Activated T-helper 2 cell treated with anti-CD3 and anti-CD28 coated beads, Interferon-gamma antibody, Interleukin-2, Interleukin-4, amounts not matched to agents 10 μg/mL and 5 μg/mL and 100 μg/mL, durations not matched to agents 14 hours and 24 hours and 36 hours (primary cell): ENCODE results near the gene ADARB1. TPM values are rescaled to one million over a fixed set of nuclear protein-coding genes. Genes with fewer than 3 reads are reported as not detected.

ENCODE experiments used
- DNase-seq: peaks from one replicate; pipeline ENCODE4 v3.0.0; 2021; ENCODE audit warnings: low spot score
- H3K27ac Mint-ChIP-seq: one replicate; pipeline ENCODE4 v1.8.0; 2021; ENCODE audit warnings: mixed read lengths
- H3K27me3 Mint-ChIP-seq: one replicate; pipeline ENCODE4 v1.8.0; 2021; ENCODE audit warnings: low read depth, mixed read lengths
- H3K36me3 Mint-ChIP-seq: one replicate; pipeline ENCODE4 v1.8.0; 2021; ENCODE audit warnings: low read depth, mixed read lengths
- H3K4me1 Mint-ChIP-seq: one replicate; pipeline ENCODE4 v1.8.0; 2021; ENCODE audit warnings: low read depth, mixed read lengths
- H3K4me3 Mint-ChIP-seq: one replicate; pipeline ENCODE4 v1.8.0; 2021; ENCODE audit warnings: low read depth, mild to moderate bottlenecking, moderate library complexity, mixed read lengths
- H3K9me3 Mint-ChIP-seq: one replicate; pipeline ENCODE4 v1.8.0; 2021; ENCODE audit warnings: mixed read lengths
- intact Hi-C: fragments of 100-400 bp; cut with micrococcal nuclease; formaldehyde crosslinking; loops from one replicate; pipeline ENCODE4 v1.15.1; 2023
- total RNA-seq: library from RNA; stranded (reverse); gene quantifications from 2 replicates; pipeline ENCODE4 v1.2.3, GENCODE V29; 2022

The ADARB1 gene
- total RNA-seq, 1 donor from 2014 or later: 25.8 TPM

GRCh38 chr21:45042664-45043161 lies 31.7 kb upstream of the ADARB1 start:
- Mint-ChIP-seq H3K36me3 (no peaks in the 10 kb centered on the region), H3K4me1 (no peaks in the 10 kb centered on the region), H3K4me3 (no peak overlapping the region), H3K27me3 (peaks cover 12% of the 10 kb centered on the region), H3K27ac (no peak overlapping the region), H3K9me3 (peaks cover 10% of the 10 kb centered on the region)
- DNase-seq: no peak
- intact Hi-C loops: no loop called here

GRCh38 chr21:45043541-45044020 lies 30.8 kb upstream of the ADARB1 start:
- DNase-seq: no peak
- H3K4me3 Mint-ChIP-seq: no peak overlapping the region
- no peak overlapping the region for H3K27ac Mint-ChIP-seq
- H3K9me3 Mint-ChIP-seq: peaks cover 10% of the 10 kb centered on the region
- no peaks in the 10 kb centered on the region for H3K4me1 Mint-ChIP-seq
- H3K27me3 Mint-ChIP-seq: peaks cover 9% of the 10 kb centered on the region
- no peaks in the 10 kb centered on the region for H3K36me3 Mint-ChIP-seq
- intact Hi-C loops: no loop called here

DNA sequence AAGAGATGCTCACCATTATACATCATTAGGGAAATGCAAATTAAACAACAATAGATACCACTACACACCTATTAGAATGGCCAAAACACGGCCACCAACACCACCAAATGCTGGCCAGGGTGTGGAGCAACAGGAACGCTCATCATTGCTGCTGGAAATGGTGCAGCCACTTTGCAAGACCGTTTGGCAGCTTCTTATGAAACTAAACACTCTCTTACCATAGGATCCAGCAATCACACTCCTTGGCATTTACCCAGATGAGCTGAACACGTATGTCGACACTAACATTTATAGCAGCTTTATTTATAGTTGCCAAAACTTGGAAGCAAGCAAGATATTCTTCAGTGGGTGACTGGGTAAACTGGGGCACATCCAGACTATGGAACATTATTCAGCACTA lies 28.9 kb upstream of the ADARB1 start:
- H3K27me3 Mint-ChIP-seq: peaks cover 20% of the 10 kb centered on the region
- no peaks in the 10 kb centered on the region for H3K36me3 Mint-ChIP-seq
- H3K27ac Mint-ChIP-seq: no peak overlapping the region
- peaks cover 10% of the 10 kb centered on the region for H3K9me3 Mint-ChIP-seq
- no peak for DNase-seq
- intact Hi-C loops: no loop called here
- no peaks in the 10 kb centered on the region for H3K4me1 Mint-ChIP-seq
- H3K4me3 Mint-ChIP-seq: no peak overlapping the region

DNA sequence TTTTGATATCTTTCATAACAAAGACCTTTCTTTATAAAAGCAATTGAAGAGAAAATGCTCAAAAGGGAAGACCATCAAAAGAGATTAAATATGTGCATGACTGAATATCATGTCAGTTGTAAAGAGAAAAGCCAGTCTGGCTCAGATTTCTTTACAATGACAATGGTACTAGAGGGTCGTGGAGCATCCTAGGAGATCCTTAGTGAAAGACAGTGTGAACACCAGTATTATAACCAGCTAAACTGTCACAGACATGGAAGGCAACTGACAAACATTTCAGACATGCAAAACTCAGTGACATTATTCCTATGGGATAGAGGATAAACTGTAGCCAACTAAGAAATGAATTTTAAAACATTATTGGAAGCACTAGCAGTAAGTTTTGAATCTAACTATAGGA lies 27.1 kb upstream of the ADARB1 start:
- Mint-ChIP-seq H3K36me3 (no peaks in the 10 kb centered on the region), H3K9me3 (peaks cover 10% of the 10 kb centered on the region), H3K4me1 (no peaks in the 10 kb centered on the region), H3K4me3 (no peak overlapping the region), H3K27me3 (peaks cover 20% of the 10 kb centered on the region), H3K27ac (no peak overlapping the region)
- no peak for DNase-seq
- intact Hi-C loops: no loop called here

DNA sequence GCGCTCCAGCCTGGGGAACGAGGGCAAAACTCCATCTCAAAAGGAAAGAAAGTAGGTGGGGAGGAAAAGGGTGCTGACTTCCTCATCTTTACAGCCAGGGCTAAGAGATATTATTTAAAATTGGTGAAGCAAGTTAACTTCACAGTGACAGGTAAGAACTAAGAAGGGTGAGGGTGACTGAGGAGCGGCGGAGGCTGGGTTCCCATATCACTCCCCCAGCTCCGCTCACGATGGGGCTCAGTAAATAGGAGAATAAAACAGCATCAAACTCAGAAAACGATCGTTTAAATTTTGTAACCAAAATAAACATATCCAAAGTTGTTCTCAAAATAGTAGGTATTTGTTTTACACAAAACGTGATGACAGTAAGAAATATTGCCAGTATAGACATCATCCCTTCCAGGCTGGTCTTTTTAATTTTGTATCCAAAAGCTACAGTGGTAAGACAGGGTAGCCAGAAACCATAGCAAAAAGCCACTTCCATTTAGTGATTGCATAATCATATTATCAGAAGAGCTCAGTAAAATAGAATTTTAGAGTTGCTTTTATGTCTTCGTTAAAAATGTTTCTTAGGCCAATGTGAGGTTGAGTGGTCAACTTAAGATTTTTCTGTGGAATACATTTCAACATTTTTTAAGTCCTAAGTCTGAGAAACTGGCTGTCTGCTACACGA lies 26.2 kb upstream of the ADARB1 start:
- Mint-ChIP-seq H3K4me1 (no peaks in the 10 kb centered on the region), H3K36me3 (no peaks in the 10 kb centered on the region), H3K4me3 (no peak overlapping the region), H3K27me3 (peaks cover 22% of the 10 kb centered on the region), H3K27ac (no peak overlapping the region), H3K9me3 (peaks cover 10% of the 10 kb centered on the region)
- intact Hi-C loops: no loop called here
- DNase-seq: no peak

DNA sequence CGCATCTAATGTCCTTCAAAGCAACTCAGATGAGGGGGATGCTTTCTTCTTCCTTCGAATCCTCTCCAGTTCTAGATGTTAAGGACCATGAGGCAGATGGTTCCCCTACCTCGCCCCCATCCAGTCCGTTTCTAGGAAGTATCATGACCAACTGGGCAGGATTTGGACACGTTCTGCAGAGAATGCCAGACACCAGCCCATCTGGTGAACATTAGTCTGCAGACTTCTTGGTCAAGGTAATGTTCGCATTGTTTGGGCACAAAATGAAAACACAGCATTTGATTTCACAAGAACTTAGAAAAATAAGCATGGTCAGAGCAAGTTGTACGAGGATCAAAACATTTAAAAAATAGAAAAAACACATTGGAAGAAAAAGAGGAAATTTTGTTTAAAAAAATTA lies 25.4 kb upstream of the ADARB1 start:
- Mint-ChIP-seq H3K4me1 (no peaks in the 10 kb centered on the region), H3K27ac (no peak overlapping the region), H3K9me3 (peaks cover 10% of the 10 kb centered on the region), H3K27me3 (peaks cover 23% of the 10 kb centered on the region), H3K36me3 (no peaks in the 10 kb centered on the region), H3K4me3 (no peak overlapping the region)
- intact Hi-C loops: no loop called here
- DNase-seq: no peak

DNA sequence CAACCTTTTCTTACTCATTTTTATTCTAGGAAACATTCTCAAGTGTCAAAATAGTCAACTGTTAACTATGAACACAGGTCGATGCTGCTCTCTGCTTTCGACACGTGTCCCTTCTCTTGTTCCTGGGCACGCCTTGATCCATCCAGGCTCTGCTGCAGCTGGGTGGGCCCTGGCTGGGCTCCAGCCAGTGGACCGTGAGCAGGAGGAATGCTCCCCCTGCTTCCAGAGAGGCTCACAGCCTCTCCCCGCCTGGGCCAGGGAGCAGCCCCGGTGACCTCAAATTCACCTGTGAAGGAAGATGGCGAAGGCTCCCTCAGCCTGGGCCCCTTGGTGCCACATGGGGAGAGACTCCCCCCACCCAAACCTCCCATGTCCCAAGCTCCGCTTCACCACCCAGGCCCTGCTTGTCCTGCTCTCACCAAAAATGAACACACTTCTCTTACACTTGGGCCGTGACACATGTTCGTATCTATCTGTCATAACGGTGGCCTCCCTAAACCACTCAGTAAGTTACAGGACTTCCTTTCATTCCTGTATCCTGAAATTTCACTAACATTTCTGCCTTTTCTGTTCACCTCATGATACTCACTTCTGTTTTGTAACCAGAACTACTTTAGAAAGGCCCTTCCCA lies 24.6 kb upstream of the ADARB1 start:
- intact Hi-C loops: no loop called here
- DNase-seq: no peak
- Mint-ChIP-seq H3K27ac (no peak overlapping the region), H3K4me3 (no peak overlapping the region), H3K9me3 (peaks cover 10% of the 10 kb centered on the region), H3K36me3 (no peaks in the 10 kb centered on the region), H3K4me1 (no peaks in the 10 kb centered on the region), H3K27me3 (peaks cover 23% of the 10 kb centered on the region)

DNA sequence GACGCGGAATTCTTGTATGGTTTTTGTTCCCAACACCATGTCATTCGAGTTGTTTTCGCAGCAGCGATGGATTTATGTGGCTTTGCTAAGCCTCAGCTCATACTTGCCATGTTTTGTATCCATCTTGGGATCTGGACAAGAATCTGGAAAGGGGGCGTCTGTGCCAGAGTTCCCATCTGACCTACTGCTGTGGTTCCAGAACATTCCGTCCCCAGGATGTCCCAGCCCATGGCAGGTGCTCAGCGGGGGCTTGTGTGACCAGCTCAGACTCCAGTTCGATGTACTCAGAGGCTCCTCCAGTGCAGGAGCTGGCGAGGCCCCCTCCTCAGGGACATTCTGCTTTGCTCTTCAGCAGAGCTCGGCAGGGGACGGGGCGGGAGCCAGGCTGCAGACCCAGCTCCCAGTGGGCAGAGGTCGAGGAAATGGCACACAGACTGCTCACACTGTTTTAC lies 24.0 kb upstream of the ADARB1 start:
- DNase-seq: no peak
- Mint-ChIP-seq H3K27me3 (peaks cover 22% of the 10 kb centered on the region), H3K4me1 (no peaks in the 10 kb centered on the region)

GRCh38 chr21:45050797-45051489 lies 23.4 kb upstream of the ADARB1 start:
- Mint-ChIP-seq H3K27me3 (peaks cover 23% of the 10 kb centered on the region), H3K4me1 (no peaks in the 10 kb centered on the region), H3K9me3 (peaks cover 10% of the 10 kb centered on the region), H3K36me3 (no peaks in the 10 kb centered on the region), H3K4me3 (no peak overlapping the region), H3K27ac (no peak overlapping the region)
- intact Hi-C loops: no loop called here
- no peak for DNase-seq

More for the DNA sequence above, 24.0 kb upstream of the ADARB1 start:
- Mint-ChIP-seq H3K27ac (no peak overlapping the region), H3K4me3 (no peak overlapping the region), H3K9me3 (peaks cover 10% of the 10 kb centered on the region), H3K36me3 (no peaks in the 10 kb centered on the region)
- intact Hi-C loops: no loop called here

- H3K27ac Mint-ChIP-seq: no peak overlapping the region
These were observed 22.6 kb upstream of the ADARB1 start for GRCh38 chr21:45051580-45052434.

GRCh38 chr21:45052960-45053359 lies 21.4 kb upstream of the ADARB1 start:
- Mint-ChIP-seq H3K36me3 (no peaks in the 10 kb centered on the region), H3K27ac (no peak overlapping the region), H3K4me3 (no peak overlapping the region), H3K9me3 (no peaks in the 10 kb centered on the region), H3K4me1 (no peaks in the 10 kb centered on the region), H3K27me3 (peaks cover 25% of the 10 kb centered on the region)
- no peak for DNase-seq
- intact Hi-C loops: no loop called here

More at GRCh38 chr21:45051580-45052434, 22.6 kb upstream of the ADARB1 start:
- H3K4me1 Mint-ChIP-seq: no peaks in the 10 kb centered on the region
- H3K27me3 Mint-ChIP-seq: peaks cover 29% of the 10 kb centered on the region
- H3K4me3 Mint-ChIP-seq: no peak overlapping the region
- H3K9me3 Mint-ChIP-seq: peaks cover 8% of the 10 kb centered on the region
- no peaks in the 10 kb centered on the region for H3K36me3 Mint-ChIP-seq
- intact Hi-C loops: no loop called here
- no peak for DNase-seq

GRCh38 chr21:45053561-45054226 lies 20.7 kb upstream of the ADARB1 start:
- Mint-ChIP-seq H3K9me3 (no peaks in the 10 kb centered on the region), H3K4me1 (no peaks in the 10 kb centered on the region), H3K4me3 (no peak overlapping the region), H3K36me3 (no peaks in the 10 kb centered on the region), H3K27ac (no peak overlapping the region), H3K27me3 (peaks cover 25% of the 10 kb centered on the region)
- DNase-seq: no peak
- intact Hi-C loops: no loop called here
